Aorta (tissue), 5 donors: ENCODE measurements around the gene NR1I2. TPM values are rescaled to one million over a fixed set of nuclear protein-coding genes. Genes with fewer than 3 reads are reported as not detected.

ENCODE experiments used
- ATAC-seq: fragments of 200-7000 bp; cut with Tn5 transposase; one replicate; pipeline ENCODE4 v1.9.1; 2022; ENCODE audit warnings: moderate library complexity; ENCODE audit not compliant: low FRiP score
- DNase-seq, 2 donors: peaks; one replicate each; pipeline ENCODE4 v3.0.0-alpha.2; 2020
- H3K27ac ChIP-seq, 2 donors: one replicate each; pipeline ENCODE4 v1.5.1; 2013; ENCODE audit warnings: low read length in 2 of 2, mild to moderate bottlenecking in 2 of 2, moderate library complexity in 2 of 2, control low read depth in 1 of 2, inconsistent platforms in 1 of 2, low read depth in 1 of 2
- H3K27me3 ChIP-seq, 2 donors: one replicate each; pipeline ENCODE4 v1.6.1; 2013; ENCODE audit warnings: control low read depth in 1 of 2, low read length in 1 of 2, mild to moderate bottlenecking in 1 of 2, moderate library complexity in 1 of 2; ENCODE audit not compliant: insufficient read depth in 2 of 2, control insufficient read depth in 1 of 2
- H3K36me3 ChIP-seq, 2 donors: one replicate each; pipeline ENCODE4 v1.6.1; 2013; ENCODE audit warnings: control low read depth in 1 of 2, low read length in 1 of 2, mild to moderate bottlenecking in 1 of 2; ENCODE audit not compliant: insufficient read depth in 2 of 2, control insufficient read depth in 1 of 2
- H3K4me1 ChIP-seq, 2 donors: one replicate each; pipeline ENCODE4 v1.6.1; 2013; ENCODE audit warnings: low read length in 2 of 2, control low read depth in 1 of 2, mild to moderate bottlenecking in 1 of 2, moderate library complexity in 1 of 2; ENCODE audit not compliant: insufficient read depth in 2 of 2, control insufficient read depth in 1 of 2
- H3K4me3 ChIP-seq, 2 donors: one replicate each; pipeline ENCODE4 v1.5.1; 2013; ENCODE audit warnings: low read length in 2 of 2, control low read depth in 1 of 2, mild to moderate bottlenecking in 1 of 2
- H3K9me3 ChIP-seq: one replicate; pipeline ENCODE4 v1.6.1; 2013; ENCODE audit warnings: mild to moderate bottlenecking, low read length; ENCODE audit not compliant: control insufficient read depth
- WGBS, 2 donors: extraction: QIAGEN DNeasy Blood & Tissue Kit; methylation state at CpG; one replicate each; pipeline ENCODE4 v1.1.7; 2013; 5-methylcytosine and 5-hydroxymethylcytosine counted together
- intact Hi-C, 2 donors: fragments of 100-400 bp; cut with DNase I; formaldehyde crosslinking; loops; one replicate each; pipeline versions ENCODE4 v1.14.2 to v1.15.0; 2022
- polyA plus RNA-seq, 2 donors: library from polyadenylated mRNA; stranded (reverse); fragments of 200-250 nt; gene quantifications; one replicate each; pipeline ENCODE4 v1.2.3, GENCODE V29; 2013
- total RNA-seq, 2 donors: library from RNA; stranded (reverse); fragmentation: NEBNext Ultra II Directional; extraction: Animal tissue kit (Norgen Biotek cat#: 25700); gene quantifications; one replicate each; pipeline ENCODE4 v1.2.1, GENCODE V29; 2021
- donor health status: healthy with polysubstance abuse.
- donor health status: Bipolar disorder and iron deficiency.
- donor health status: DM: no; HTN: no; CAD: no.
- donor health status: DM: no; HTN: no; CAD: no.
- donor health status: DM: yes; HTN: yes; CAD: no.

NR1I2 gene
- total and polyA plus RNA-seq, 4 donors, result 0.12 to 9.5 (median 0.20) TPM; not detected in 1

GRCh38 chr3:119786409-119786808 is 4.5 kb downstream of the NR1I2 start:
- intact Hi-C loops, result no loop called here
- DNase-seq, result no peak
- H3K36me3 ChIP-seq, result no peaks in the 10 kb centered on the region

GRCh38 chr3:119790369-119790768 is 8.5 kb downstream of the NR1I2 start:
- no peaks in the 10 kb centered on the region for H3K36me3 ChIP-seq
- DNase-seq (no peak), ATAC-seq (no peak)
- H3K9me3 ChIP-seq, result no peaks in the 10 kb centered on the region
- 93 to 95% methylated on average over 3 of the region's 3 CpGs for WGBS, 2 donors
- intact Hi-C loops, result no loop called here
- no peaks in the 10 kb centered on the region for H3K4me1 ChIP-seq
- H3K27ac ChIP-seq, result no peak overlapping the region
- no peak overlapping the region for H3K4me3 ChIP-seq
- no peaks in the 10 kb centered on the region for H3K27me3 ChIP-seq

More at GRCh38 chr3:119786409-119786808, 4.5 kb downstream of the NR1I2 start:
- no peak overlapping the region for H3K27ac ChIP-seq
- no peaks in the 10 kb centered on the region for H3K27me3 ChIP-seq
- H3K4me3 ChIP-seq, result no peak overlapping the region
- no peak for ATAC-seq
- H3K4me1 ChIP-seq, result no peaks in the 10 kb centered on the region
- H3K9me3 ChIP-seq, result no peaks in the 10 kb centered on the region
- WGBS, 2 donors, result 90 to 99% methylated on average over 2 of the region's 2 CpGs

GRCh38 chr3:119792270-119792669 is 10.4 kb downstream of the NR1I2 start:
- H3K27ac ChIP-seq, result no peak overlapping the region
- ATAC-seq (no peak), DNase-seq (no peak)
- no peaks in the 10 kb centered on the region for H3K9me3 ChIP-seq
- WGBS, 2 donors, result 93 to 95% methylated on average over 8 of the region's 8 CpGs
- H3K36me3 ChIP-seq, result no peaks in the 10 kb centered on the region
- H3K4me1 ChIP-seq, result no peaks in the 10 kb centered on the region
- intact Hi-C loops, result no loop called here
- no peak overlapping the region for H3K4me3 ChIP-seq
- no peaks in the 10 kb centered on the region for H3K27me3 ChIP-seq

GRCh38 chr3:119794401-119794800 is 12.5 kb downstream of the NR1I2 start:
- no peak overlapping the region for H3K4me3 ChIP-seq
- no peaks in the 10 kb centered on the region for H3K27me3 ChIP-seq
- no peaks in the 10 kb centered on the region for H3K9me3 ChIP-seq
- H3K4me1 ChIP-seq, result no peaks in the 10 kb centered on the region
- WGBS, 2 donors, result 94 to 100% methylated on average over 2 of the region's 2 CpGs
- DNase-seq (no peak), ATAC-seq (no peak)
- H3K27ac ChIP-seq, result no peak overlapping the region
- no peaks in the 10 kb centered on the region for H3K36me3 ChIP-seq
- intact Hi-C loops, result no loop called here

GRCh38 chr3:119794971-119795612 is 13.2 kb downstream of the NR1I2 start:
- no peaks in the 10 kb centered on the region for H3K4me1 ChIP-seq
- DNase-seq (no peak), ATAC-seq (no peak)
- no peaks in the 10 kb centered on the region for H3K36me3 ChIP-seq
- no peak overlapping the region for H3K27ac ChIP-seq
- intact Hi-C loops, result no loop called here
- H3K27me3 ChIP-seq, result no peaks in the 10 kb centered on the region
- no peaks in the 10 kb centered on the region for H3K9me3 ChIP-seq
- no peak overlapping the region for H3K4me3 ChIP-seq
- WGBS, 2 donors, result 61 to 66% methylated on average over 5 of the region's 5 CpGs

GRCh38 chr3:119795849-119796248 is 13.9 kb downstream of the NR1I2 start:
- no peak for DNase-seq
- 76 to 79% methylated on average over 3 of the region's 3 CpGs for WGBS, 2 donors
- no peaks in the 10 kb centered on the region for H3K9me3 ChIP-seq
- no peaks in the 10 kb centered on the region for H3K4me1 ChIP-seq
- no peak overlapping the region for H3K27ac ChIP-seq
- ATAC-seq, result no peak
- H3K4me3 ChIP-seq, result no peak overlapping the region
- intact Hi-C loops, result no loop called here
- no peaks in the 10 kb centered on the region for H3K36me3 ChIP-seq
- no peaks in the 10 kb centered on the region for H3K27me3 ChIP-seq

GRCh38 chr3:119796368-119796767 is 14.5 kb downstream of the NR1I2 start:
- ATAC-seq (no peak), DNase-seq (no peak)
- no peaks in the 10 kb centered on the region for H3K27me3 ChIP-seq
- 95 to 97% methylated on average over 2 of the region's 2 CpGs for WGBS, 2 donors
- H3K9me3 ChIP-seq, result no peaks in the 10 kb centered on the region
- H3K4me1 ChIP-seq, result no peaks in the 10 kb centered on the region
- intact Hi-C loops, result no loop called here
- H3K4me3 ChIP-seq, result no peak overlapping the region
- no peak overlapping the region for H3K27ac ChIP-seq
- H3K36me3 ChIP-seq, result no peaks in the 10 kb centered on the region

GRCh38 chr3:119796785-119797184 is 14.9 kb downstream of the NR1I2 start:
- no peaks in the 10 kb centered on the region for H3K36me3 ChIP-seq
- no peak overlapping the region for H3K4me3 ChIP-seq
- no peak overlapping the region for H3K27ac ChIP-seq
- H3K9me3 ChIP-seq, result peaks cover 1% of the 10 kb centered on the region
- no peak for DNase-seq
- no peaks in the 10 kb centered on the region for H3K4me1 ChIP-seq
- no peaks in the 10 kb centered on the region for H3K27me3 ChIP-seq
- intact Hi-C loops, result no loop called here
- 51 to 52% methylated on average over 2 of the region's 2 CpGs for WGBS, 2 donors
- ATAC-seq, result no peak

GRCh38 chr3:119800844-119801243 is 18.9 kb downstream of the NR1I2 start:
- Histone ChIP-seq H3K9me3 (peaks cover 1% of the 10 kb centered on the region), H3K27ac (no peak overlapping the region), H3K4me3 (no peak overlapping the region), H3K27me3 (no peaks in the 10 kb centered on the region), H3K4me1 (no peaks in the 10 kb centered on the region), H3K36me3 (no peaks in the 10 kb centered on the region)
- no peak for ATAC-seq
- no peak for DNase-seq
- 79 to 80% methylated on average over 4 of the region's 4 CpGs for WGBS, 2 donors
- intact Hi-C loops, result no loop called here
